ENCODE results near the gene PARD3B. TPM values are rescaled to one million over a fixed set of nuclear protein-coding genes. Genes with fewer than 3 reads are reported as not detected.

The PARD3B gene
- total RNA-seq, 6 experiments from 2014 or later: 5.3 to 11.2 (median 8.3) TPM

DNA sequence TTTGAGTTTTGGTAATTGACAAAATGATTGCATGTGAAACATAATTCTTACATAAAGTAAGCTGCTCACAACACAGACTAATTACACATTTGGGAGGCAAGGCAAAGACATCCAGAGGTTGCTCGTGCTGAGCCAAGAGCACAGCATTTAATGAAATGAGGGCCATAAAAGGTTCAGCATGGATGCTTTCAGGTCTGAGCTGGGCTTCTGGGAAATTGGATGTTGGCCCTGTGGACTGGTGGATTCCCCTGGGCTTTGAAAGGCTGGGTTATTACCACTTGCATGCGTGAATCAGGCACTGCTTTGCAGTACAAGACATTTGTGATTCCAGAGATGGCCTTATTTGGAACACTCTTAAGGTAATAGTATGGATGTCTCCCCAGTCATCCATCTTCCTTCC, 603.5 kb downstream of the PARD3B start:
- intact Hi-C loops (cut with DNase I): no loop called here
- DNase-seq: no peak
- H3K9me3 ChIP-seq: no peaks in the 10 kb centered on the region
- WGBS (ENCODE audit: insufficient coverage, low coverage, low lambda C conversion rate, missing lambda C conversion rate): 75% methylated on average over 2 of the region's 2 CpGs
- H3K27me3 ChIP-seq: no peaks in the 10 kb centered on the region
- no peaks in the 10 kb centered on the region for H3K36me3 ChIP-seq
- H3K27ac ChIP-seq: no peak overlapping the region
- TF ChIP-seq, protein P1, sequence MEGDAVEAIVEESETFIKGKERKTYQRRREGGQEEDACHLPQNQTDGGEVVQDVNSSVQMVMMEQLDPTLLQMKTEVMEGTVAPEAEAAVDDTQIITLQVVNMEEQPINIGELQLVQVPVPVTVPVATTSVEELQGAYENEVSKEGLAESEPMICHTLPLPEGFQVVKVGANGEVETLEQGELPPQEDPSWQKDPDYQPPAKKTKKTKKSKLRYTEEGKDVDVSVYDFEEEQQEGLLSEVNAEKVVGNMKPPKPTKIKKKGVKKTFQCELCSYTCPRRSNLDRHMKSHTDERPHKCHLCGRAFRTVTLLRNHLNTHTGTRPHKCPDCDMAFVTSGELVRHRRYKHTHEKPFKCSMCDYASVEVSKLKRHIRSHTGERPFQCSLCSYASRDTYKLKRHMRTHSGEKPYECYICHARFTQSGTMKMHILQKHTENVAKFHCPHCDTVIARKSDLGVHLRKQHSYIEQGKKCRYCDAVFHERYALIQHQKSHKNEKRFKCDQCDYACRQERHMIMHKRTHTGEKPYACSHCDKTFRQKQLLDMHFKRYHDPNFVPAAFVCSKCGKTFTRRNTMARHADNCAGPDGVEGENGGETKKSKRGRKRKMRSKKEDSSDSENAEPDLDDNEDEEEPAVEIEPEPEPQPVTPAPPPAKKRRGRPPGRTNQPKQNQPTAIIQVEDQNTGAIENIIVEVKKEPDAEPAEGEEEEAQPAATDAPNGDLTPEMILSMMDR (IDR thresholded peaks at IDR 0.05): no peak
- TF ChIP-seq POLR2A (IDR thresholded peaks at IDR 0.05): no peak
- no peak overlapping the region for H3K4me3 ChIP-seq
- no peaks in the 10 kb centered on the region for H3K4me1 ChIP-seq
- no peak for ATAC-seq

DNA sequence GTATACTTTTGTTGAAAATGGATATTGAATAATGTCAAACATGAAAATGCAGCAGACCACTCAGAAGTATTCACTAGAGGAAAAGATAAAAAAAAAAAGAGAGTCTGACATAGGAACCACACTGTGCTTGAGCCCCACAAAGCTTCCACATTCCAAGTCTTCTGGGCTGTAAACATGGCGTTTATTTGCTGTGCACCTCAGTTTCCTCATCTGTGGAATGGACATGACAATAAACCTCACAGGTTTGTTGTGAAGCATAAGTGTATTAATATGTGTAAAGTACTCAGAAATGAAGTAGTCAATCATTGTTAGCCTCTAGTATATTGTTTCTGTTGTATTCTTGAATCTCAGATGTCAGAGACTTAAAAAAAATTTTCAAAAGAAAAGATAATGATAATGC, 611.2 kb downstream of the PARD3B start:
- Histone ChIP-seq H3K4me1 (no peaks in the 10 kb centered on the region), H3K27ac (no peak overlapping the region), H3K27me3 (no peaks in the 10 kb centered on the region), H3K36me3 (no peaks in the 10 kb centered on the region), H3K4me3 (no peak overlapping the region), H3K9me3 (no peaks in the 10 kb centered on the region)
- TF ChIP-seq, protein P1 (IDR thresholded peaks at IDR 0.05): no peak
- no peak for TF ChIP-seq POLR2A (IDR thresholded peaks at IDR 0.05)
- no peak for DNase-seq
- ATAC-seq: no peak
- 100% methylated on average over 1 of the region's 1 CpG for WGBS (ENCODE audit: insufficient coverage, low coverage, low lambda C conversion rate, missing lambda C conversion rate)
- intact Hi-C loops (cut with DNase I): no loop called here

DNA sequence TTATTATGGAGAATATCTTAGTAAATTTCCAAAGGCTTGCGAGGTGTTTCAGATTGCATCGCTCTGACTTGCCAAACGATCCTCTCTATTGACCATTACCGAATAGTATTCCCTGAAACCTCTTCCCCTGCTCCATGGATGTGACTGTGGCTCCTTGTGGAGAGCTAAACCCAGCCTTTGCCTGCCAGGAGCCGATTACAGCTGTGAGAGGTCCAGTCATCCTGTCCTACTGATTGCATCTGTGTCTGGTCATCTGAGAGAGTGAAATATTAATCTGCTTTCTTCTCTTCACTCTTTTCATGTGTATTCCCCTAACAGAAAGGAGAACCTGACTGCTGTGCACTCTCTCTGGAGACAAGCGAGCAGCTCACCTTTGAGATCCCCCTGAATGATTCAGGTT, 613.1 kb downstream of the PARD3B start:
- Histone ChIP-seq H3K27ac (no peak overlapping the region), H3K36me3 (no peaks in the 10 kb centered on the region), H3K27me3 (no peaks in the 10 kb centered on the region), H3K4me3 (no peak overlapping the region), H3K9me3 (no peaks in the 10 kb centered on the region), H3K4me1 (no peaks in the 10 kb centered on the region)
- 86% methylated on average over 6 of the region's 6 CpGs for WGBS (ENCODE audit: insufficient coverage, low coverage, low lambda C conversion rate, missing lambda C conversion rate)
- DNase-seq: no peak
- intact Hi-C loops (cut with DNase I): no loop called here
- no peak for ATAC-seq
- no peak for TF ChIP-seq POLR2A (IDR thresholded peaks at IDR 0.05)
- TF ChIP-seq, protein P1 (IDR thresholded peaks at IDR 0.05): no peak

GRCh38 chr2:205161156-205161839, 616.0 kb downstream of the PARD3B start:
- Histone ChIP-seq H3K4me3 (no peak overlapping the region), H3K36me3 (no peaks in the 10 kb centered on the region), H3K27ac (no peak overlapping the region), H3K4me1 (no peaks in the 10 kb centered on the region), H3K27me3 (no peaks in the 10 kb centered on the region), H3K9me3 (no peaks in the 10 kb centered on the region)
- ATAC-seq: no peak
- no peak for DNase-seq
- intact Hi-C loops (cut with DNase I): no loop called here
- WGBS (ENCODE audit: insufficient coverage, low coverage, low lambda C conversion rate, missing lambda C conversion rate): 65% methylated on average over 5 of the region's 5 CpGs
- TF ChIP-seq POLR2A (IDR thresholded peaks at IDR 0.05): no peak
- TF ChIP-seq, protein P1 (IDR thresholded peaks at IDR 0.05): no peak
